Measurements from ENCODE around the gene PYGL.
A peak's percentile ranks its signal among the peaks of the same experiment; 100 is the strongest.
"Not testable (repeated sequence)": the region's sequence is repeated elsewhere in the genome, so short reads cannot be mapped to it uniquely, and the experiment has no call there.

The PYGL gene

GRCh38 chr14:50943943-50944646 is at the start of gene PYGL:
Gene PYGL, minus strand, starts transcription at chr14:50944483. Its CDS starts 80 bp downstream, at chr14:50944403.
- DNase-seq: peak; percentile 66

GRCh38 chr14:50985859-50986331 is 41.6 kb upstream of the PYGL start:
- DNase-seq: no peak

GRCh38 chr14:50985124-50985858 is 41.0 kb upstream of the PYGL start:
- DNase-seq: peak; percentile 2

GRCh38 chr14:50984036-50984710 is 39.9 kb upstream of the PYGL start:
- no peak for DNase-seq

GRCh38 chr14:50979941-50980850 is 35.9 kb upstream of the PYGL start:
- no peak for DNase-seq

GRCh38 chr14:50978888-50979287 is 34.6 kb upstream of the PYGL start:
- DNase-seq: no peak

GRCh38 chr14:50978529-50978871 is 34.2 kb upstream of the PYGL start:
- DNase-seq: no peak

GRCh38 chr14:50977863-50978528 is 33.7 kb upstream of the PYGL start:
- DNase-seq: no peak

GRCh38 chr14:50974118-50974517 is 29.8 kb upstream of the PYGL start:
- no peak for DNase-seq

- no peak for DNase-seq
Measured at GRCh38 chr14:50972734-50973133, 28.5 kb upstream of the PYGL start.

GRCh38 chr14:50970886-50971781 is 26.9 kb upstream of the PYGL start:
- no peak for DNase-seq

- DNase-seq: no peak
Measured at GRCh38 chr14:50967790-50968189, 23.5 kb upstream of the PYGL start.

- no peak for DNase-seq
Measured at GRCh38 chr14:50967103-50967502, 22.8 kb upstream of the PYGL start.

- peak; percentile 25 for DNase-seq
Measured at GRCh38 chr14:50964683-50965390, 20.6 kb upstream of the PYGL start.

GRCh38 chr14:50963919-50964318 is 19.6 kb upstream of the PYGL start:
- DNase-seq: no peak

GRCh38 chr14:50961605-50962221 is 17.4 kb upstream of the PYGL start:
- DNase-seq: no peak

- DNase-seq: no peak
Measured at GRCh38 chr14:50957296-50957695, 13.0 kb upstream of the PYGL start.

GRCh38 chr14:50956421-50956820 is 12.1 kb upstream of the PYGL start:
- DNase-seq: not testable (repeated sequence)

GRCh38 chr14:50955373-50956043 is 11.2 kb upstream of the PYGL start:
- peak; percentile 82 for DNase-seq

Measured in DMS53 (cell line).